A673 (cell line): ENCODE data around the gene RNF217. TPM values are rescaled to one million over a fixed set of nuclear protein-coding genes. Genes with fewer than 3 reads are reported as not detected.

ENCODE experiments used
- BruUV-seq: library from RNA; stranded (reverse); fragments of 400-500 nt; replicated peaks from 2 replicates; lab custom pipeline; 2021; lab: Mats Ljungman, UMichigan
- CTCF ChIA-PET: fragments of 300-600 bp; sonication (Branson Sonifier 250); formaldehyde crosslinking; loops from one replicate; lab custom pipeline; 2022; ENCODE audit warnings: antibody characterized with exemption; lab: Charles Lee
- POLR2A ChIA-PET: fragments of 300-600 bp; sonication (Branson Sonifier 250); formaldehyde crosslinking; loops from one replicate; lab custom pipeline; 2022; ENCODE audit warnings: antibody characterized with exemption; ENCODE audit not compliant: low non-redundant PET; lab: Charles Lee
- DNase-seq: peaks from one replicate; pipeline ENCODE4 v3.0.0-alpha.2; 2015; ENCODE audit warnings: low spot score
- H3K27ac ChIP-seq: fragments of 200-600 bp; sonication (generic); 2 replicates; pipeline ENCODE4 v1.5.1; 2016; ENCODE audit warnings: mixed run types, low read depth, mild to moderate bottlenecking, mixed read lengths, antibody characterized with exemption, low read length; ENCODE audit not compliant: poor library complexity, severe bottlenecking
- H3K27me3 ChIP-seq: fragments of 200-600 bp; sonication (generic); replicated peaks from 2 replicates; pipeline ENCODE4 v1.6.1; 2017; ENCODE audit warnings: mixed run types, low read depth, mild to moderate bottlenecking, mixed read lengths, antibody characterized with exemption, low read length; ENCODE audit not compliant: insufficient read depth, poor library complexity
- H3K36me3 ChIP-seq: fragments of 200-600 bp; sonication (generic); 2 replicates; pipeline ENCODE4 v1.6.1; 2016; ENCODE audit warnings: mixed run types, mild to moderate bottlenecking, mixed read lengths, antibody characterized with exemption, low read length; ENCODE audit not compliant: insufficient read depth, poor library complexity, severe bottlenecking
- H3K4me1 ChIP-seq: fragments of 200-600 bp; sonication (generic); 2 replicates; pipeline ENCODE4 v1.6.1; 2017; ENCODE audit warnings: mixed run types, mild to moderate bottlenecking, mixed read lengths, antibody characterized with exemption, low read length; ENCODE audit not compliant: insufficient read depth, poor library complexity, severe bottlenecking
- H3K4me3 ChIP-seq: fragments of 200-600 bp; sonication (generic); 2 replicates; pipeline ENCODE4 v1.5.1; 2016; ENCODE audit warnings: low read depth, mixed run types, mild to moderate bottlenecking, mixed read lengths, low read length; ENCODE audit not compliant: poor library complexity, severe bottlenecking
- H3K9me3 ChIP-seq: fragments of 200-600 bp; sonication (generic); 2 replicates; pipeline ENCODE4 v1.6.1; 2016; ENCODE audit warnings: mixed run types, low read depth, mild to moderate bottlenecking, mixed read lengths, antibody characterized with exemption, low read length; ENCODE audit not compliant: poor library complexity, severe bottlenecking
- EZH2 ChIP-seq: fragments of 200-600 bp; sonication (generic); IDR thresholded peaks from 2 replicates; pipeline ENCODE4 v1.6.1; 2017; ENCODE audit warnings: borderline replicate concordance, low read depth, mild to moderate bottlenecking, mixed read lengths, antibody characterized with exemption, low read length; ENCODE audit not compliant: poor library complexity, severe bottlenecking
- intact Hi-C: fragments of 100-400 bp; cut with micrococcal nuclease; formaldehyde crosslinking; loops from one replicate; pipeline ENCODE4 v1.10.0; 2022; ENCODE audit not compliant: unreplicated experiment
- total RNA-seq: library from RNA; stranded (reverse); gene quantifications from 2 replicates; pipeline ENCODE4 v1.2.3, GENCODE V29; 2021
- TF ChIP-seq, protein P1 (sequence below): fragments of 300-800, 200-600 bp; sonication (generic); conservative IDR thresholded peaks from 2 replicates; pipeline ENCODE4 v1.5.1; 2017; ENCODE audit warnings: low read depth, mild to moderate bottlenecking, antibody characterized with exemption, low read length, moderate library complexity, mixed read lengths

RNF217 gene
- total RNA-seq, 1 experiment from 2014 or later = 20.6 TPM

DNA sequence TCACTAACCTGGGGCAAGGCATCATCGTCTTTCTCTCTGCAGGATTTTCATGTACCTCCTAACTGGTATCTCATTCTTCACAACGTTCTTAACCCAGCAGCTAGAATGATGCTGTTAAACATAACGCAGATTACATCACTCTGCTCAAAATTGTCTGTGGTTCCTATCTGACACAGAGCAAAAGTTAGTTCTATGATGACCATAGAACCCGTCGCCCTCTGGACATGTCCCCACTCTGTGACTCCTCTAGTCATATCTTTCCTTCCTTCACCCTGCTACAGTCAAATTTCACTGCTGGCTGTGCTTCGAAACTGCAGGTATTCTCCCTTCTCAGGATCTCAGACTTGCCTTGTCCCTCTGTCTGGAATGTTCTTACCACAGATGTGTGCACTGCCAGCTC lies 103.9 kb downstream of the RNF217 start:
- no TSS peak for BruUV-seq
- Histone ChIP-seq H3K4me1 (no peaks in the 10 kb centered on the region), H3K9me3 (no peaks in the 10 kb centered on the region), H3K27ac (no peak overlapping the region), H3K27me3 (no peaks in the 10 kb centered on the region), H3K36me3 (no peaks in the 10 kb centered on the region), H3K4me3 (no peak overlapping the region)
- ChIA-PET CTCF (no interaction called here), POLR2A (no interaction called here)
- no peak for DNase-seq
- intact Hi-C loops = no loop called here
- TF ChIP-seq, protein P1, sequence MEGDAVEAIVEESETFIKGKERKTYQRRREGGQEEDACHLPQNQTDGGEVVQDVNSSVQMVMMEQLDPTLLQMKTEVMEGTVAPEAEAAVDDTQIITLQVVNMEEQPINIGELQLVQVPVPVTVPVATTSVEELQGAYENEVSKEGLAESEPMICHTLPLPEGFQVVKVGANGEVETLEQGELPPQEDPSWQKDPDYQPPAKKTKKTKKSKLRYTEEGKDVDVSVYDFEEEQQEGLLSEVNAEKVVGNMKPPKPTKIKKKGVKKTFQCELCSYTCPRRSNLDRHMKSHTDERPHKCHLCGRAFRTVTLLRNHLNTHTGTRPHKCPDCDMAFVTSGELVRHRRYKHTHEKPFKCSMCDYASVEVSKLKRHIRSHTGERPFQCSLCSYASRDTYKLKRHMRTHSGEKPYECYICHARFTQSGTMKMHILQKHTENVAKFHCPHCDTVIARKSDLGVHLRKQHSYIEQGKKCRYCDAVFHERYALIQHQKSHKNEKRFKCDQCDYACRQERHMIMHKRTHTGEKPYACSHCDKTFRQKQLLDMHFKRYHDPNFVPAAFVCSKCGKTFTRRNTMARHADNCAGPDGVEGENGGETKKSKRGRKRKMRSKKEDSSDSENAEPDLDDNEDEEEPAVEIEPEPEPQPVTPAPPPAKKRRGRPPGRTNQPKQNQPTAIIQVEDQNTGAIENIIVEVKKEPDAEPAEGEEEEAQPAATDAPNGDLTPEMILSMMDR = no peak
- TF ChIP-seq EZH2 = no peak

DNA sequence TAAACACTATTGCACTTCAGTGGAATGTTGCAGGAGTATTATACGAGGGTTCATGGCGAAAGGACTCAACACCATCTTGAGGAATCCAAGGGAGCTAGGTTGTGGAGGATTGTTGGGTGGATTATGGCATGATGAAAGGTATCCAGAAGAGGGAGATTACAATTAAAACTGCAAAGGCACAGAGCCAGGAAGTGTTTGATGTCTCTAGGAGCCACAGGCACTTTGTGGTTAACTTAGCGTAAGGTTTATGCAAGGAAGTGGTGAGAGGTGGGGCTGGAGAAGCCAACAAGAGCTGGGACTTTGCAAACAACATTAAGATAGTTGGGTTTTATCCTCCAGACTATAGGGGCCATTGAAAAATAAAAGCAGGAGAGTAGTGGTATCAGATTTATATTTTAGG lies 104.7 kb downstream of the RNF217 start:
- no peak overlapping the region for H3K4me3 ChIP-seq

DNA sequence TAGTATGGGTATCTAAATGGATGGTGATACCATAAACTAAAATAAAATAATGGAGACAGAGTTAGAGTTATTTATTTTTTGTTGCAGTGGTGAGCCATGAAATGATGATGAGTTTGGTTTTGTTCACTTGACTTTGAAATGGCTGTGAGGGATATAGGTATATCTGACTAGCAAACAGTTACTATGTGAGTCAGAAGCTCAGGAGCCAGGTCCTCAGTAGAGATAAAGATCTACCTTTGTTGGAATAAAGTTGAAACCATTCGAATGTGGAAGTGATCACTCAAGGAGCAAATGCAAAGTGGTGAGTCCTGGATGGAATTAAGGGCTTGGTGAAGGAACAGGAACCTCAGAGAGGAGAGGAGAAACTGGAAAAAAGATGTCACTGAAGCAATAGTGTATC lies 105.3 kb downstream of the RNF217 start:
- H3K9me3 ChIP-seq = no peaks in the 10 kb centered on the region
- H3K27ac ChIP-seq = no peak overlapping the region
- H3K4me1 ChIP-seq = peaks cover 3% of the 10 kb centered on the region
- no peaks in the 10 kb centered on the region for H3K36me3 ChIP-seq
- H3K4me3 ChIP-seq = no peak overlapping the region
- TF ChIP-seq EZH2 = no peak
- TF ChIP-seq, protein P1 = no peak
- DNase-seq = no peak
- no TSS peak for BruUV-seq
- intact Hi-C loops = no loop called here
- no peaks in the 10 kb centered on the region for H3K27me3 ChIP-seq
- CTCF ChIA-PET = no interaction called here
- POLR2A ChIA-PET = no interaction called here

More for the DNA sequence above, 104.7 kb downstream of the RNF217 start:
- H3K9me3 ChIP-seq = no peaks in the 10 kb centered on the region
- no peaks in the 10 kb centered on the region for H3K36me3 ChIP-seq
- H3K27ac ChIP-seq = no peak overlapping the region
- TF ChIP-seq EZH2 = no peak
- TF ChIP-seq, protein P1 = no peak
- ChIA-PET CTCF (no interaction called here), POLR2A (no interaction called here)
- no peak for DNase-seq
- intact Hi-C loops = no loop called here
- no peaks in the 10 kb centered on the region for H3K4me1 ChIP-seq
- no TSS peak for BruUV-seq
- no peaks in the 10 kb centered on the region for H3K27me3 ChIP-seq
